ENCODE measurements around the gene ZNF581.

GRCh38 chr19:55599468-55599841 is 44.0 kb upstream of the ZNF581 start, which contains the start of gene FIZ1:
- no peak for TF ChIP-seq CTCF (conservative IDR thresholded peaks at IDR 0.05; ENCODE audit: low read depth, low read length)
- no peak for TF ChIP-seq EZH2 (IDR thresholded peaks at IDR 0.05; ENCODE audit: low read length, unreplicated experiment)
- TF ChIP-seq EZH2phosphoT487 (IDR thresholded peaks at IDR 0.05; ENCODE audit: borderline replicate concordance, low read length) = no peak
